ENCODE results near the gene MMAB.

DNA sequence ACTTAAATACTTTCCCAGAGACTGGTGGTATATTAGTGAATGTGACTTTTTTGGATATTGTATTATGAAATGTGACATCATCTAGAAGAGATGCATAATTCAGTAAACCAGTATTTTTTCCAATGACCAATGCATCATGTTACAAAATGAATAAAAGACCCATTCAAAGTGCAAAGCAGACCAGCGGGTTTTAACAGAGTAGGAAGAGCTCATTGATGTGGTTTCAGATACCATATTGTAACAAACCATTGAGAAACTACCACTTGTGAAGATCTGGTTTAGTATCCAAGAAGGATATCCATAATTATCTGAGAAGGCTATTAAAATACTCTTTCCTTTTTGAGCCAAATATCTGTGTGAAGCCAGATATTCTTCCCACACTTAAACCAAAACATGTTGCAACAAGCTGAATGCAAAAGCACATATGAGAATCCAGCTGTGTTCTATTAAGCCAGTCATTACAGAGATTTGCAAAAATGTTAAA lies 47.9 kb upstream of the MMAB start:
- TF ChIP-seq, protein P1, sequence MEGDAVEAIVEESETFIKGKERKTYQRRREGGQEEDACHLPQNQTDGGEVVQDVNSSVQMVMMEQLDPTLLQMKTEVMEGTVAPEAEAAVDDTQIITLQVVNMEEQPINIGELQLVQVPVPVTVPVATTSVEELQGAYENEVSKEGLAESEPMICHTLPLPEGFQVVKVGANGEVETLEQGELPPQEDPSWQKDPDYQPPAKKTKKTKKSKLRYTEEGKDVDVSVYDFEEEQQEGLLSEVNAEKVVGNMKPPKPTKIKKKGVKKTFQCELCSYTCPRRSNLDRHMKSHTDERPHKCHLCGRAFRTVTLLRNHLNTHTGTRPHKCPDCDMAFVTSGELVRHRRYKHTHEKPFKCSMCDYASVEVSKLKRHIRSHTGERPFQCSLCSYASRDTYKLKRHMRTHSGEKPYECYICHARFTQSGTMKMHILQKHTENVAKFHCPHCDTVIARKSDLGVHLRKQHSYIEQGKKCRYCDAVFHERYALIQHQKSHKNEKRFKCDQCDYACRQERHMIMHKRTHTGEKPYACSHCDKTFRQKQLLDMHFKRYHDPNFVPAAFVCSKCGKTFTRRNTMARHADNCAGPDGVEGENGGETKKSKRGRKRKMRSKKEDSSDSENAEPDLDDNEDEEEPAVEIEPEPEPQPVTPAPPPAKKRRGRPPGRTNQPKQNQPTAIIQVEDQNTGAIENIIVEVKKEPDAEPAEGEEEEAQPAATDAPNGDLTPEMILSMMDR (IDR thresholded peaks at IDR 0.05), result no peak
- TF ChIP-seq POLR2A (IDR thresholded peaks at IDR 0.05) (no peak), POLR2AphosphoS5 (IDR thresholded peaks at IDR 0.05) (no peak)
